ENCODE results near the gene YAP1. TPM values are rescaled to one million over a fixed set of nuclear protein-coding genes. Genes with fewer than 3 reads are reported as not detected.

The YAP1 gene
- total RNA-seq, 2 experiments from 2014 or later: not detected

DNA sequence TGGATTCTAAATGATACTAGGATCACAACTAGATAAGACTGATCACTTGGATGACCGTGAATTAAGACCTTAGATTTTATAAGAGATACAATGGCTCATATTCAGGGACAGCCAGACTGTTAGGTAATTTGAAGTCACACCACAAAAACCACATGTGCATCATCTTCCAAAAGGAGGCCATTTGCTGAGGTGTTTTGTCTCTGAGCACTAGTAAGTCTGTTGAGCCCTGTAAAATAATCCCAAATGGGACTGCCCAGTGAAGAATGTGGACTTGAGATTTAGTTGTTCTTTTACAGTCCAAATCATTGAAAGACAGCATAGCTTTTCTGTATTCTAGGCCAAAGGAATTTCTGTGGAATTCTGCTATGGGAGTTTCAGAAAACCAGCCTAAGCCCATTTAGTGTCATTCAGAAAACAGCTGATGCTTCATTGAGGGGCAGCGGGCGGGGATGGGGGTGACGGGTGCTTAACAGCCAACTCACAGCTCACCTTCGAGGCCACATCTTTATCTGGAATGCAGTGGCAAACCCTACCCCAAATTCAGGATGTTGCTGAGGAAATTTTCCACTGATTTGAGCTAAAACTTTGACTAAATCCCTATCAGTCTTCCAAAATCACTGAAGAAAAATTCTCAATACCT lies 127.0 kb downstream of the YAP1 start:
- ChIA-PET POLR2A (interaction anchor here (0.9 to 1.8 kb wide), 2 partner anchors 12 to 16 kb away, joined by 3 to 5 read pairs; no protein-coding TSS in a partner anchor), CTCF (ENCODE audit: unreplicated experiment) (interaction anchor here (1.4 kb wide), 1 partner anchor 10 kb away, joined by 3 read pairs; no protein-coding TSS in a partner anchor)
- no peaks in the 10 kb centered on the region for H3K9me2 ChIP-seq (ENCODE audit: insufficient read depth, low read length)
- no peak for DNase-seq (ENCODE audit: low spot score)
- H4K20me1 ChIP-seq (ENCODE audit: insufficient read depth, low read length): no peaks in the 10 kb centered on the region
- no peaks in the 10 kb centered on the region for H3K79me2 ChIP-seq (ENCODE audit: insufficient read depth, low read depth, low read length)
- no peaks in the 10 kb centered on the region for H3K36me3 ChIP-seq (ENCODE audit: insufficient read depth, low read length)
- no peak overlapping the region for H3K4me3 ChIP-seq (ENCODE audit: low read depth, low read length, poor library complexity, severe bottlenecking)
- H3K9me3 ChIP-seq (ENCODE audit: low read length): no peaks in the 10 kb centered on the region
- no peak overlapping the region for H3K27ac ChIP-seq (ENCODE audit: low read depth, low read length, poor library complexity, severe bottlenecking)
- H2AFZ ChIP-seq (ENCODE audit: low read length): no peak overlapping the region
- peaks cover 32% of the 10 kb centered on the region for H3K4me1 ChIP-seq (ENCODE audit: insufficient read depth, low read length, poor library complexity, severe bottlenecking)
- BruUV-seq (replicated peaks): no TSS peak
- intact Hi-C loops (cut with micrococcal nuclease; ENCODE audit: unreplicated experiment): no loop called here
- no peak overlapping the region for H3K4me2 ChIP-seq (ENCODE audit: low read length)
- TF ChIP-seq, protein P1, sequence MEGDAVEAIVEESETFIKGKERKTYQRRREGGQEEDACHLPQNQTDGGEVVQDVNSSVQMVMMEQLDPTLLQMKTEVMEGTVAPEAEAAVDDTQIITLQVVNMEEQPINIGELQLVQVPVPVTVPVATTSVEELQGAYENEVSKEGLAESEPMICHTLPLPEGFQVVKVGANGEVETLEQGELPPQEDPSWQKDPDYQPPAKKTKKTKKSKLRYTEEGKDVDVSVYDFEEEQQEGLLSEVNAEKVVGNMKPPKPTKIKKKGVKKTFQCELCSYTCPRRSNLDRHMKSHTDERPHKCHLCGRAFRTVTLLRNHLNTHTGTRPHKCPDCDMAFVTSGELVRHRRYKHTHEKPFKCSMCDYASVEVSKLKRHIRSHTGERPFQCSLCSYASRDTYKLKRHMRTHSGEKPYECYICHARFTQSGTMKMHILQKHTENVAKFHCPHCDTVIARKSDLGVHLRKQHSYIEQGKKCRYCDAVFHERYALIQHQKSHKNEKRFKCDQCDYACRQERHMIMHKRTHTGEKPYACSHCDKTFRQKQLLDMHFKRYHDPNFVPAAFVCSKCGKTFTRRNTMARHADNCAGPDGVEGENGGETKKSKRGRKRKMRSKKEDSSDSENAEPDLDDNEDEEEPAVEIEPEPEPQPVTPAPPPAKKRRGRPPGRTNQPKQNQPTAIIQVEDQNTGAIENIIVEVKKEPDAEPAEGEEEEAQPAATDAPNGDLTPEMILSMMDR (conservative IDR thresholded peaks at IDR 0.05; ENCODE audit: low read length): no peak
- no peak for TF ChIP-seq EZH2phosphoT487 (IDR thresholded peaks at IDR 0.05; ENCODE audit: borderline replicate concordance, low read depth, low read length)

DNA sequence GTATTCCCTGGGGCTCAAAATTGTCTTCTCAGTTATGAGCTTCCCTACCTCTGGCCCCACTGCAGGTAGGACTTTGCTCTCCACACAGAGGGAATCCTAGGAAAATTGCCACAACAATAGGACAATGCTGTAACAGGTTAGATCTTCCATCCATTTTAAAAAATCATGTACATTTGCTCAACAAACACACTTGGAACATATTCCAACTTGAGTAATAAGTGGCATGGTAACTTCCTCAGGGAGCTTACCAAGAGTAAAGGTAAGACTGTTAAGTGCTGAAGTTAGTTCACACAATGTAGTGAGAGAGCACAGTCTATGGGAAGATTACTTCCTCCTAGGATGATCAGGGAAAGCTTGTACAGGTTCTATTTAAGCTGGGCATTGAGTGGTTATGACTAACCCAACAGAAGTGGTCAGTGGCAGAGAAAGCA lies 128.2 kb downstream of the YAP1 start:
- Histone ChIP-seq H3K36me3 (ENCODE audit: insufficient read depth, low read length) (no peaks in the 10 kb centered on the region), H3K27ac (ENCODE audit: low read depth, low read length, poor library complexity, severe bottlenecking) (no peak overlapping the region), H3K4me1 (ENCODE audit: insufficient read depth, low read length, poor library complexity, severe bottlenecking) (peaks cover 32% of the 10 kb centered on the region), H4K20me1 (ENCODE audit: insufficient read depth, low read length) (no peaks in the 10 kb centered on the region), H3K79me2 (ENCODE audit: insufficient read depth, low read depth, low read length) (no peaks in the 10 kb centered on the region), H3K4me2 (ENCODE audit: low read length) (no peak overlapping the region), H3K4me3 (ENCODE audit: low read depth, low read length, poor library complexity, severe bottlenecking) (no peak overlapping the region), H3K9me2 (ENCODE audit: insufficient read depth, low read length) (no peaks in the 10 kb centered on the region), H3K9me3 (ENCODE audit: low read length) (no peaks in the 10 kb centered on the region), H2AFZ (ENCODE audit: low read length) (no peak overlapping the region)
- POLR2A ChIA-PET: no interaction called here
- TF ChIP-seq, protein P1 (conservative IDR thresholded peaks at IDR 0.05; ENCODE audit: low read length): no peak
- TF ChIP-seq EZH2phosphoT487 (IDR thresholded peaks at IDR 0.05; ENCODE audit: borderline replicate concordance, low read depth, low read length): no peak
- BruUV-seq (replicated peaks): no TSS peak
- no peak for DNase-seq (ENCODE audit: low spot score)
- CTCF ChIA-PET (ENCODE audit: unreplicated experiment): interaction anchor here (0.6 kb wide), 1 partner anchor 451 kb away, joined by 3 read pairs; no protein-coding TSS in a partner anchor
- intact Hi-C loops (cut with micrococcal nuclease; ENCODE audit: unreplicated experiment): no loop called here

DNA sequence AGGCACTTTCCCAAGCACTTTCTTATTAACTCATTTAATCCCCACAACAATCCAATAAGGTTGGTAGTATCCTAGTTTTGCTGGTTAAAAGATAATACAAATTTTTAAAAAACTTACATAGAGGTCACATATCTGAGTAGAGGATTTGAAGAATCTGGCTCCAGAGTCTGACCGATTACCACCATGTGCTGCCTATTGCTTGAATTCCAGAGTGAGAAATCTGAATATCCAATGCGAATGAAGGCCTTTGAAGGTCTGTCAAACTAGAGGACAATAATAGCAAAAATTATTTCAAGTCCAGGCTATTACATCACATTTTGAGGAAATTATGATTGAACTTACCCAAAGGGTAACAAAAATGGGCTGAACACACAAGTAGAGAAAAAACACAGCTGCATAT lies 129.2 kb downstream of the YAP1 start:
- Histone ChIP-seq H3K9me2 (ENCODE audit: insufficient read depth, low read length) (no peaks in the 10 kb centered on the region), H3K4me1 (ENCODE audit: insufficient read depth, low read length, poor library complexity, severe bottlenecking) (peaks cover 32% of the 10 kb centered on the region), H2AFZ (ENCODE audit: low read length) (no peak overlapping the region), H4K20me1 (ENCODE audit: insufficient read depth, low read length) (no peaks in the 10 kb centered on the region), H3K79me2 (ENCODE audit: insufficient read depth, low read depth, low read length) (no peaks in the 10 kb centered on the region), H3K36me3 (ENCODE audit: insufficient read depth, low read length) (no peaks in the 10 kb centered on the region), H3K4me2 (ENCODE audit: low read length) (no peak overlapping the region), H3K4me3 (ENCODE audit: low read depth, low read length, poor library complexity, severe bottlenecking) (no peak overlapping the region), H3K27ac (ENCODE audit: low read depth, low read length, poor library complexity, severe bottlenecking) (no peak overlapping the region), H3K9me3 (ENCODE audit: low read length) (no peaks in the 10 kb centered on the region)
- intact Hi-C loops (cut with micrococcal nuclease; ENCODE audit: unreplicated experiment): no loop called here
- CTCF ChIA-PET (ENCODE audit: unreplicated experiment): no interaction called here
- TF ChIP-seq EZH2phosphoT487 (IDR thresholded peaks at IDR 0.05; ENCODE audit: borderline replicate concordance, low read depth, low read length): no peak
- TF ChIP-seq, protein P1 (conservative IDR thresholded peaks at IDR 0.05; ENCODE audit: low read length): no peak
- POLR2A ChIA-PET: no interaction called here
- no TSS peak for BruUV-seq (replicated peaks)
- DNase-seq (ENCODE audit: low spot score): no peak

Data from OCI-LY7 (cell line).